ENCODE results near the gene DDX39B. TPM values are rescaled to one million over a fixed set of nuclear protein-coding genes. Genes with fewer than 3 reads are reported as not detected.
"Not testable (repeated sequence)": the region's sequence is repeated elsewhere in the genome, so short reads cannot be mapped to it uniquely, and the experiment has no call there.

The DDX39B gene
- total RNA-seq, 1 donor from 2014 or later, result 331 TPM

- Mint-ChIP-seq H3K9me3 (ENCODE audit: unreplicated experiment) (no peaks in the 10 kb centered on the region), H3K4me1 (ENCODE audit: unreplicated experiment) (peaks cover 23% of the 10 kb centered on the region), H3K27ac (ENCODE audit: unreplicated experiment) (no peak overlapping the region), H3K27me3 (ENCODE audit: unreplicated experiment) (no peaks in the 10 kb centered on the region), H3K36me3 (ENCODE audit: unreplicated experiment) (peaks cover 38% of the 10 kb centered on the region), H3K4me3 (ENCODE audit: unreplicated experiment) (no peak overlapping the region)
- DNase-seq (ENCODE audit: extremely low spot score, unreplicated experiment), result no peak
- no peak for TF ChIP-seq CTCF (IDR thresholded peaks at IDR 0.05)
These were observed 15.9 kb upstream of the DDX39B start for GRCh38 chr6:31557443-31558317.

- Mint-ChIP-seq H3K9me3 (ENCODE audit: unreplicated experiment) (no peaks in the 10 kb centered on the region), H3K27ac (ENCODE audit: unreplicated experiment) (no peak overlapping the region), H3K4me1 (ENCODE audit: unreplicated experiment) (peaks cover 23% of the 10 kb centered on the region), H3K27me3 (ENCODE audit: unreplicated experiment) (no peaks in the 10 kb centered on the region), H3K36me3 (ENCODE audit: unreplicated experiment) (peaks cover 41% of the 10 kb centered on the region), H3K4me3 (ENCODE audit: unreplicated experiment) (no peak overlapping the region)
- no peak for TF ChIP-seq CTCF (IDR thresholded peaks at IDR 0.05)
- no peak for DNase-seq (ENCODE audit: extremely low spot score, unreplicated experiment)
These were observed 14.5 kb upstream of the DDX39B start for GRCh38 chr6:31556307-31556706.

- peak; percentile 48 for TF ChIP-seq CTCF (IDR thresholded peaks at IDR 0.05)
- H3K4me3 Mint-ChIP-seq (ENCODE audit: unreplicated experiment); DNase-seq (ENCODE audit: extremely low spot score, unreplicated experiment); H3K27me3 Mint-ChIP-seq (ENCODE audit: unreplicated experiment); H3K27ac Mint-ChIP-seq (ENCODE audit: unreplicated experiment); H3K9me3 Mint-ChIP-seq (ENCODE audit: unreplicated experiment): not testable (repeated sequence)
- Mint-ChIP-seq H3K4me1 (ENCODE audit: unreplicated experiment) (peaks cover 28% of the 10 kb centered on the region), H3K36me3 (ENCODE audit: unreplicated experiment) (peaks cover 23% of the 10 kb centered on the region)
These were observed 9.6 kb upstream of the DDX39B start for GRCh38 chr6:31551371-31551770.

GRCh38 chr6:31548544-31548873 is 6.7 kb upstream of the DDX39B start:
- no peaks in the 10 kb centered on the region for H3K9me3 Mint-ChIP-seq (ENCODE audit: unreplicated experiment)
- H3K27ac Mint-ChIP-seq (ENCODE audit: unreplicated experiment), result peak overlapping the region; percentile 86
- no peaks in the 10 kb centered on the region for H3K27me3 Mint-ChIP-seq (ENCODE audit: unreplicated experiment)
- H3K36me3 Mint-ChIP-seq (ENCODE audit: unreplicated experiment), result peaks cover 18% of the 10 kb centered on the region
- TF ChIP-seq CTCF (IDR thresholded peaks at IDR 0.05), result no peak
- H3K4me1 Mint-ChIP-seq (ENCODE audit: unreplicated experiment), result peaks cover 40% of the 10 kb centered on the region
- peak overlapping the region; percentile 86 for H3K4me3 Mint-ChIP-seq (ENCODE audit: unreplicated experiment)
- no peak for DNase-seq (ENCODE audit: extremely low spot score, unreplicated experiment)

GRCh38 chr6:31547727-31548543 is 6.1 kb upstream of the DDX39B start:
- no peak for TF ChIP-seq CTCF (IDR thresholded peaks at IDR 0.05)
- Mint-ChIP-seq H3K36me3 (ENCODE audit: unreplicated experiment) (peaks cover 15% of the 10 kb centered on the region), H3K4me3 (ENCODE audit: unreplicated experiment) (peak overlapping the region; percentile 86), H3K4me1 (ENCODE audit: unreplicated experiment) (peaks cover 40% of the 10 kb centered on the region), H3K9me3 (ENCODE audit: unreplicated experiment) (no peaks in the 10 kb centered on the region), H3K27me3 (ENCODE audit: unreplicated experiment) (no peaks in the 10 kb centered on the region), H3K27ac (ENCODE audit: unreplicated experiment) (peak overlapping the region; percentile 86)
- DNase-seq (ENCODE audit: extremely low spot score, unreplicated experiment), result no peak

All from osteocyte (in vitro differentiated cells).